Neural cell (in vitro differentiated cells): Measurements from ENCODE around the gene HOXC13. TPM values are rescaled to one million over a fixed set of nuclear protein-coding genes. Genes with fewer than 3 reads are reported as not detected.

Experiments
- H2AFZ ChIP-seq: fragments of 200-600, 300-800 bp; sonication (generic), shearing (Covaris generic); 2 replicates; pipeline ENCODE4 v1.6.0; 2014; ENCODE audit warnings: low read depth, mild to moderate bottlenecking, antibody characterized with exemption, low read length, moderate library complexity
- H3F3A ChIP-seq: fragments of 200-600 bp; shearing (Covaris generic); 2 replicates; pipeline ENCODE4 v1.6.1; 2016; ENCODE audit warnings: mild to moderate bottlenecking, moderate library complexity, mixed read lengths, antibody characterized with exemption, low read length; ENCODE audit not compliant: insufficient read depth, poor library complexity, severe bottlenecking
- H3K27ac ChIP-seq: fragments of 200-600, 300-800 bp; sonication (generic), shearing (Covaris generic); 2 replicates; pipeline ENCODE4 v1.5.1; 2014; ENCODE audit warnings: mild to moderate bottlenecking, low read length, moderate library complexity
- H3K27me3 ChIP-seq: fragments of 300-800, 200-600 bp; sonication (generic), shearing (Covaris generic); 2 replicates; pipeline ENCODE4 v1.6.0; 2014; ENCODE audit warnings: mild to moderate bottlenecking, low read depth, low read length, moderate library complexity; ENCODE audit not compliant: insufficient read depth
- H3K36me3 ChIP-seq: fragments of 300-800, 200-600 bp; sonication (generic), shearing (Covaris generic); 2 replicates; pipeline ENCODE4 v1.5.1; 2014; ENCODE audit warnings: mild to moderate bottlenecking, antibody characterized with exemption, low read length, moderate library complexity; ENCODE audit not compliant: insufficient read depth
- H3K4me2 ChIP-seq: fragments of 300-800, 200-600 bp; sonication (generic), shearing (Covaris generic); 2 replicates; pipeline ENCODE4 v1.6.0; 2014; ENCODE audit warnings: mild to moderate bottlenecking, low read length
- H3K4me3 ChIP-seq: fragments of 300-800, 200-600 bp; sonication (generic), shearing (Covaris generic); 2 replicates; pipeline ENCODE4 v1.5.1; 2014; ENCODE audit warnings: mild to moderate bottlenecking, low read length, moderate library complexity
- H3K79me2 ChIP-seq: fragments of 200-600 bp; shearing (Covaris generic); replicated peaks from 2 replicates; pipeline ENCODE4 v1.6.0; 2014; ENCODE audit warnings: mild to moderate bottlenecking, low read length, moderate library complexity; ENCODE audit not compliant: insufficient read depth
- H3K9ac ChIP-seq: fragments of 300-800, 200-600 bp; sonication (generic), shearing (Covaris generic); 2 replicates; pipeline ENCODE4 v1.6.1; 2016; ENCODE audit warnings: mild to moderate bottlenecking, low read length, mixed read lengths
- H3K9me2 ChIP-seq: fragments of 200-600 bp; shearing (Covaris generic); 2 replicates; pipeline ENCODE4 v1.6.1; 2016; ENCODE audit warnings: mild to moderate bottlenecking, low read length, mixed read lengths; ENCODE audit not compliant: insufficient read depth
- H3K9me3 ChIP-seq: fragments of 200-600, 300-800 bp; sonication (generic), shearing (Covaris generic); 2 replicates; pipeline ENCODE4 v1.6.1; 2016; ENCODE audit warnings: mild to moderate bottlenecking, mixed run types, low read length, moderate library complexity, mixed read lengths
- H4K20me1 ChIP-seq: fragments of 200-600 bp; shearing (Covaris generic); 2 replicates; pipeline ENCODE4 v1.6.1; 2016; ENCODE audit warnings: mild to moderate bottlenecking, mixed run types; ENCODE audit not compliant: insufficient read depth
- EP300 ChIP-seq: fragments of 450-650 bp; conservative IDR thresholded peaks from 2 replicates; pipeline ENCODE4 v1.6.1; 2014; ENCODE audit warnings: antibody characterized with exemption, mild to moderate bottlenecking, moderate library complexity; ENCODE audit not compliant: poor library complexity, severe bottlenecking
- EZH2 ChIP-seq: fragments of 200-600, 300-800 bp; shearing (Covaris generic), sonication (generic); IDR thresholded peaks from 2 replicates; pipeline ENCODE4 v1.6.1; 2014; ENCODE audit warnings: antibody characterized with exemption, low read length, borderline replicate concordance, mild to moderate bottlenecking; ENCODE audit not compliant: insufficient read depth, poor library complexity, severe bottlenecking
- MXI1 ChIP-seq: fragments of 450-650 bp; conservative IDR thresholded peaks from 2 replicates; pipeline ENCODE4 v1.6.1; 2014; ENCODE audit warnings: antibody characterized with exemption, mild to moderate bottlenecking; ENCODE audit not compliant: poor library complexity, severe bottlenecking
- POLR2AphosphoS5 ChIP-seq: IDR thresholded peaks from 2 replicates; pipeline ENCODE4 v1.6.1; 2012
- polyA plus RNA-seq: library from polyadenylated mRNA; depleted of rRNA; stranded (reverse); fragments of >200 nt; gene quantifications from 2 replicates; pipeline ENCODE4 v1.2.3, GENCODE V29; 2014
- TF ChIP-seq, protein P1 (sequence below): fragments of 450-650 bp; IDR thresholded peaks from 2 replicates; pipeline ENCODE4 v1.5.1; 2014; ENCODE audit warnings: antibody characterized with exemption, mild to moderate bottlenecking, moderate library complexity; ENCODE audit not compliant: poor library complexity, severe bottlenecking
- TF ChIP-seq, protein P2 (sequence below): IDR thresholded peaks from 2 replicates; pipeline ENCODE4 v1.6.1; 2012; ENCODE audit warnings: borderline replicate concordance

HOXC13 gene
- polyA plus RNA-seq, 1 donor from 2014 or later, result not detected

DNA sequence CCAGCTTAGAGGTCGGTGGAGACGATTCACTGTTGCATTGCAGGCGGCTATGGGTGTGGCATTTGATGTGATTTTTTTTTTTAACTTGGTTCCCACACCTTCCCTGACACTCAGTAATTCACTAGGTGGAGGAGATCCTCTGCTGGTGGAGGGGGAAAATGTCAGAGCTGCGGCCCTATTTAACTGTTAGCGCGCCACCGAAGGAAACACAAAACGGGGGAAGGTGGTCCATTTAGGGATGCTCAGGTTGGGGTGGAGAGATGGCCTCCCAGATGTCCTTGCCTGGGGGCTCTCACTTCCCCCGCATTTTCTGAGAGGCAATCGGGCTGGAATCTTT is 11.8 kb downstream of the HOXC13 start:
- peaks cover 100% of the 10 kb centered on the region for H3K27me3 ChIP-seq
- H3K27ac ChIP-seq, result no peak overlapping the region
- no peaks in the 10 kb centered on the region for H3K9me3 ChIP-seq
- no peaks in the 10 kb centered on the region for H4K20me1 ChIP-seq
- H3K79me2 ChIP-seq, result no peaks in the 10 kb centered on the region
- no peaks in the 10 kb centered on the region for H3F3A ChIP-seq
- H3K9me2 ChIP-seq, result no peaks in the 10 kb centered on the region
- TF ChIP-seq EZH2, result no peak
- TF ChIP-seq, protein P1, sequence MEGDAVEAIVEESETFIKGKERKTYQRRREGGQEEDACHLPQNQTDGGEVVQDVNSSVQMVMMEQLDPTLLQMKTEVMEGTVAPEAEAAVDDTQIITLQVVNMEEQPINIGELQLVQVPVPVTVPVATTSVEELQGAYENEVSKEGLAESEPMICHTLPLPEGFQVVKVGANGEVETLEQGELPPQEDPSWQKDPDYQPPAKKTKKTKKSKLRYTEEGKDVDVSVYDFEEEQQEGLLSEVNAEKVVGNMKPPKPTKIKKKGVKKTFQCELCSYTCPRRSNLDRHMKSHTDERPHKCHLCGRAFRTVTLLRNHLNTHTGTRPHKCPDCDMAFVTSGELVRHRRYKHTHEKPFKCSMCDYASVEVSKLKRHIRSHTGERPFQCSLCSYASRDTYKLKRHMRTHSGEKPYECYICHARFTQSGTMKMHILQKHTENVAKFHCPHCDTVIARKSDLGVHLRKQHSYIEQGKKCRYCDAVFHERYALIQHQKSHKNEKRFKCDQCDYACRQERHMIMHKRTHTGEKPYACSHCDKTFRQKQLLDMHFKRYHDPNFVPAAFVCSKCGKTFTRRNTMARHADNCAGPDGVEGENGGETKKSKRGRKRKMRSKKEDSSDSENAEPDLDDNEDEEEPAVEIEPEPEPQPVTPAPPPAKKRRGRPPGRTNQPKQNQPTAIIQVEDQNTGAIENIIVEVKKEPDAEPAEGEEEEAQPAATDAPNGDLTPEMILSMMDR, result no peak
- TF ChIP-seq POLR2AphosphoS5, result no peak
- TF ChIP-seq, protein P2, sequence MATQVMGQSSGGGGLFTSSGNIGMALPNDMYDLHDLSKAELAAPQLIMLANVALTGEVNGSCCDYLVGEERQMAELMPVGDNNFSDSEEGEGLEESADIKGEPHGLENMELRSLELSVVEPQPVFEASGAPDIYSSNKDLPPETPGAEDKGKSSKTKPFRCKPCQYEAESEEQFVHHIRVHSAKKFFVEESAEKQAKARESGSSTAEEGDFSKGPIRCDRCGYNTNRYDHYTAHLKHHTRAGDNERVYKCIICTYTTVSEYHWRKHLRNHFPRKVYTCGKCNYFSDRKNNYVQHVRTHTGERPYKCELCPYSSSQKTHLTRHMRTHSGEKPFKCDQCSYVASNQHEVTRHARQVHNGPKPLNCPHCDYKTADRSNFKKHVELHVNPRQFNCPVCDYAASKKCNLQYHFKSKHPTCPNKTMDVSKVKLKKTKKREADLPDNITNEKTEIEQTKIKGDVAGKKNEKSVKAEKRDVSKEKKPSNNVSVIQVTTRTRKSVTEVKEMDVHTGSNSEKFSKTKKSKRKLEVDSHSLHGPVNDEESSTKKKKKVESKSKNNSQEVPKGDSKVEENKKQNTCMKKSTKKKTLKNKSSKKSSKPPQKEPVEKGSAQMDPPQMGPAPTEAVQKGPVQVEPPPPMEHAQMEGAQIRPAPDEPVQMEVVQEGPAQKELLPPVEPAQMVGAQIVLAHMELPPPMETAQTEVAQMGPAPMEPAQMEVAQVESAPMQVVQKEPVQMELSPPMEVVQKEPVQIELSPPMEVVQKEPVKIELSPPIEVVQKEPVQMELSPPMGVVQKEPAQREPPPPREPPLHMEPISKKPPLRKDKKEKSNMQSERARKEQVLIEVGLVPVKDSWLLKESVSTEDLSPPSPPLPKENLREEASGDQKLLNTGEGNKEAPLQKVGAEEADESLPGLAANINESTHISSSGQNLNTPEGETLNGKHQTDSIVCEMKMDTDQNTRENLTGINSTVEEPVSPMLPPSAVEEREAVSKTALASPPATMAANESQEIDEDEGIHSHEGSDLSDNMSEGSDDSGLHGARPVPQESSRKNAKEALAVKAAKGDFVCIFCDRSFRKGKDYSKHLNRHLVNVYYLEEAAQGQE, result no peak
- no peak for TF ChIP-seq EP300
- no peak for TF ChIP-seq MXI1
- no peak overlapping the region for H3K4me2 ChIP-seq
- H3K9ac ChIP-seq, result no peak overlapping the region
- H3K36me3 ChIP-seq, result no peaks in the 10 kb centered on the region
- H2AFZ ChIP-seq, result no peak overlapping the region
- no peak overlapping the region for H3K4me3 ChIP-seq

DNA sequence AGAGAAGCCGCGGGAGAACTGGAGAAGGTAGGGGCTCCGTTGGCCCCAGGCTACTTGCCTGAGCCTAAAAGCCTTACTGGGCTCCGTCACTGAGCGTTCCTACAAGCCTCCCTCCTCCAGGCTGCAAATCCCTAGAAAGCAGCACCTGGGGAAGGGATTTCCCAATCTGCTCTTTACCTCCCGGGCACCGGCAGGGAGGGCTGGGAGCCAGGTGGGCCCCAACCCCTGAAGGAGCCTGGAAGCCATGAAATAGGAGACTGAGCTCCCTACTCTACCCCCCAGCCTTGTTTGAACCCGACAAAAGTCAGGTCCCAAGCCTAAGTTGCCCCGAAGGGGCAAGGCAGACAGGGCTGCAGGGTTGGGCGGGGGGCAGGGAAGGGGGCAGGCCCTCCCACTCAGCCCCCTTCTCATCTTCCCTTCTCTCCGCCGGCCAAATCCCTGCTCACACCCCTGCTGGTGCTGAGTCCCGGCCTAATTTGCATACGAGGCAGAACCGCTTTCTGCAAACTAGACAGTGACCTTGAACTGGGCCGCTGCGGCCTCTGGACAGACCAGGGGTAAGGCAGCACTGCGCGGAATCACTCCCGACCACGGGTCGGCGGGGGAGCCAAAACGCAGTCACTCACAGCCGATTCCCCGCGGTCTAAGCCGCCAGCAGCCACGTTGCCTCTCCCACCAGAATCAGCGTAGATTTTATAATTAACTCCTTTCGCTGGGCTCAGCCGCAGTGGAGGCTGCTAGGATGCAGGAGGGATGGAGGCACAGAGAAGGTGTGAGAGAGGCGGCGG is 12.4 kb downstream of the HOXC13 start:
- Histone ChIP-seq H4K20me1 (no peaks in the 10 kb centered on the region), H3K4me2 (no peak overlapping the region)

More for the DNA sequence above, 12.4 kb downstream of the HOXC13 start:
- Histone ChIP-seq H3K4me3 (no peak overlapping the region), H3K27me3 (peaks cover 100% of the 10 kb centered on the region), H3K9me3 (no peaks in the 10 kb centered on the region), H3K79me2 (no peaks in the 10 kb centered on the region), H3K36me3 (no peaks in the 10 kb centered on the region), H3K9me2 (no peaks in the 10 kb centered on the region), H3K27ac (no peak overlapping the region), H3K9ac (no peak overlapping the region), H3F3A (no peaks in the 10 kb centered on the region), H2AFZ (no peak overlapping the region)
- TF ChIP-seq EZH2 (peak; percentile 79), POLR2AphosphoS5 (no peak)
